Keratinocyte (primary cell): ENCODE results near the gene GNB5. TPM values are rescaled to one million over a fixed set of nuclear protein-coding genes. Genes with fewer than 3 reads are reported as not detected.

Experiments used
- DNase-seq: peaks from one replicate; pipeline ENCODE4 v3.0.0-alpha.2; 2011; ENCODE audit warnings: low read depth, missing footprints, low spot score
- FAIRE-seq: peaks from 2 replicates; lab custom pipeline; 2011; peaks lifted over from hg19 to GRCh38; lab: Jason Lieb, UNC
- H2AFZ ChIP-seq: 2 replicates; pipeline ENCODE4 v1.6.0; 2012; ENCODE audit warnings: low read length, control low read depth, inconsistent platforms; ENCODE audit not compliant: control insufficient read depth
- H3K27ac ChIP-seq: 2 replicates; pipeline ENCODE4 v1.5.1; 2011; ENCODE audit warnings: low read length; ENCODE audit not compliant: control insufficient read depth, insufficient read depth
- H3K27me3 ChIP-seq: 3 replicates; pipeline ENCODE4 v1.6.0; 2011; ENCODE audit warnings: low read length; ENCODE audit not compliant: control insufficient read depth, insufficient read depth; ENCODE audit errors: extremely low read depth
- H3K36me3 ChIP-seq, 2 experiments: 2 replicates in 1 of 2; 3 replicates in 1 of 2; pipeline ENCODE4 v1.5.1; 2011; ENCODE audit warnings: low read length in 2 of 2, mild to moderate bottlenecking in 1 of 2; ENCODE audit not compliant: control insufficient read depth in 2 of 2, insufficient read depth in 2 of 2; ENCODE audit errors: extremely low read depth in 1 of 2
- H3K4me1 ChIP-seq: 3 replicates; pipeline ENCODE4 v1.5.1; 2011; ENCODE audit warnings: low read length; ENCODE audit not compliant: control insufficient read depth, insufficient read depth; ENCODE audit errors: extremely low read depth
- H3K4me2 ChIP-seq: 3 replicates; pipeline ENCODE4 v1.6.0; 2011; ENCODE audit warnings: low read depth, low read length; ENCODE audit not compliant: control insufficient read depth, insufficient read depth; ENCODE audit errors: extremely low read depth
- H3K4me3 ChIP-seq, 3 experiments: fragments of 200-600 bp in 1 of 3; sonication (generic) in 1 of 3; 2 replicates in 2 of 3; 3 replicates in 1 of 3; pipeline ENCODE4 v1.5.1; 2011 to 2016; ENCODE audit warnings: low read length in 3 of 3, mild to moderate bottlenecking in 3 of 3, control low read depth in 2 of 3, inconsistent platforms in 1 of 3, low read depth in 1 of 3, mixed read lengths in 1 of 3, mixed run types in 1 of 3, moderate library complexity in 1 of 3; ENCODE audit not compliant: control insufficient read depth in 2 of 3, insufficient read depth in 2 of 3; ENCODE audit errors: extremely low read depth in 1 of 3
- H3K79me2 ChIP-seq: 2 replicates; pipeline ENCODE4 v1.6.0; 2012; ENCODE audit warnings: low read length; ENCODE audit not compliant: control insufficient read depth, insufficient read depth
- H3K9ac ChIP-seq: 3 replicates; pipeline ENCODE4 v1.6.0; 2011; ENCODE audit warnings: low read length; ENCODE audit not compliant: control insufficient read depth, insufficient read depth; ENCODE audit errors: extremely low read depth
- H3K9me1 ChIP-seq: 3 replicates; pipeline ENCODE4 v1.6.0; 2011; ENCODE audit warnings: low read length; ENCODE audit not compliant: control insufficient read depth, insufficient read depth; ENCODE audit errors: extremely low read depth
- H3K9me3 ChIP-seq: 2 replicates; pipeline ENCODE4 v1.5.1; 2012; ENCODE audit warnings: low read depth, low read length; ENCODE audit not compliant: control insufficient read depth
- H4K20me1 ChIP-seq: 3 replicates; pipeline ENCODE4 v1.6.0; 2011; ENCODE audit warnings: low read length; ENCODE audit not compliant: control insufficient read depth, insufficient read depth; ENCODE audit errors: extremely low read depth
- CTCF ChIP-seq, 3 experiments: IDR thresholded peaks in 1 of 3; conservative IDR thresholded peaks in 1 of 3; optimal IDR thresholded peaks in 1 of 3; 2 replicates in 2 of 3; 3 replicates in 1 of 3; pipeline versions ENCODE3 to v1.5.1; 2011; ENCODE audit warnings: low read length in 3 of 3, mild to moderate bottlenecking in 3 of 3, moderate library complexity in 2 of 3, control low read depth in 1 of 3, inconsistent platforms in 1 of 3; ENCODE audit not compliant: insufficient read depth in 2 of 3; ENCODE audit errors: extremely low read depth in 1 of 3
- EZH2 ChIP-seq: IDR thresholded peaks from one replicate; pipeline ENCODE4 v1.6.1; 2012; ENCODE audit warnings: inconsistent platforms, mild to moderate bottlenecking, low read length, moderate library complexity
- dilution Hi-C: fragments of 300-500 bp; cut with MboI; formaldehyde crosslinking; loops from one replicate; pipeline ENCODE4 v1.7.0; 2020; ENCODE audit warnings: low sequenced_read_pairs; ENCODE audit not compliant: extremely low pct_ligation_motif_present
- polyA plus RNA-seq, 5 experiments: library from polyadenylated mRNA; depleted of rRNA in 3 of 5; stranded (reverse) in 3 of 5; stranded (forward) in 1 of 5; unstranded in 1 of 5; fragments of >200 nt; gene quantifications; 1 replicate in 1 of 5; 2 replicates in 3 of 5; 3 replicates in 1 of 5; pipeline versions ENCODE4 v1.2.1 to v1.2.3, GENCODE V29; 2011 to 2012; ENCODE audit warnings: missing spikeins in 2 of 5, low read depth in 1 of 5, low replicate concordance in 1 of 5

The GNB5 gene
- polyA plus RNA-seq, 1 donor (not counting 4 experiments of a cell fraction or from before 2014, with no cell fraction given), result 25.8 TPM

- no peak overlapping the region for H3K4me2 ChIP-seq
- H3K27me3 ChIP-seq, result no peaks in the 10 kb centered on the region
- FAIRE-seq (no peak), DNase-seq (no peak)
- no peaks in the 10 kb centered on the region for H3K36me3 ChIP-seq
- H3K27ac ChIP-seq, result no peak overlapping the region
- no peaks in the 10 kb centered on the region for H3K4me1 ChIP-seq
- H3K9me1 ChIP-seq, result no peaks in the 10 kb centered on the region
- no peaks in the 10 kb centered on the region for H4K20me1 ChIP-seq
- dilution Hi-C loops, result no loop called here
- no peak overlapping the region for H3K4me3 ChIP-seq
- TF ChIP-seq CTCF (optimal IDR thresholded peaks at IDR 0.05 in 1 of 3, IDR thresholded peaks at IDR 0.05 in 1 of 3, conservative IDR thresholded peaks at IDR 0.05 in 1 of 3; ENCODE audit: extremely low read depth in 1 of 3, insufficient read depth in 2 of 3, low read length in 3 of 3) (no peak), EZH2 (no peak)
- H3K9ac ChIP-seq, result no peak overlapping the region
- H3K9me3 ChIP-seq, result no peaks in the 10 kb centered on the region
- no peaks in the 10 kb centered on the region for H3K79me2 ChIP-seq
- no peak overlapping the region for H2AFZ ChIP-seq
These were observed 13.5 kb upstream of the GNB5 start for GRCh38 chr15:52204657-52205056.

- Histone ChIP-seq H2AFZ (no peak overlapping the region), H3K9ac (no peak overlapping the region), H3K79me2 (no peaks in the 10 kb centered on the region), H3K27me3 (no peaks in the 10 kb centered on the region), H4K20me1 (no peaks in the 10 kb centered on the region), H3K9me3 (no peaks in the 10 kb centered on the region), H3K36me3 (no peaks in the 10 kb centered on the region), H3K4me3 (no peak overlapping the region), H3K4me1 (no peaks in the 10 kb centered on the region), H3K4me2 (no peak overlapping the region), H3K27ac (no peak overlapping the region), H3K9me1 (no peaks in the 10 kb centered on the region)
- no peak for FAIRE-seq
- TF ChIP-seq EZH2 (no peak), CTCF (optimal IDR thresholded peaks at IDR 0.05 in 1 of 3, IDR thresholded peaks at IDR 0.05 in 1 of 3, conservative IDR thresholded peaks at IDR 0.05 in 1 of 3; ENCODE audit: extremely low read depth in 1 of 3, insufficient read depth in 2 of 3, low read length in 3 of 3) (no peak)
- no peak for DNase-seq
- dilution Hi-C loops, result no loop called here
These were observed 9.7 kb upstream of the GNB5 start for GRCh38 chr15:52200831-52201365.
